HEK293 (cell line): Measurements from ENCODE around the gene RANGRF.
A peak's percentile ranks its signal among the peaks of the same experiment; 100 is the strongest.

Experiments
- CTCF ChIA-PET: fragments of 350-600 bp; formaldehyde crosslinking; extraction: SDS; loops from one replicate; lab custom pipeline; 2021; ENCODE audit warnings: antibody characterized with exemption; lab: Yijun Ruan, JAX
- POLR2A ChIA-PET: fragments of 300-600 bp; formaldehyde crosslinking; extraction: SDS; loops from one replicate; lab custom pipeline; 2020; ENCODE audit warnings: antibody characterized with exemption, inconsistent platforms; lab: Yijun Ruan, JAX
- H3K27ac ChIP-seq: fragments of 200-500 bp; sonication (Bioruptor generic); 2 replicates; pipeline ENCODE4 v1.5.1; 2014; ENCODE audit warnings: low read depth, low read length, control low read depth, inconsistent platforms; ENCODE audit errors: extremely low read depth
- H3K36me3 ChIP-seq, 2 experiments: fragments of 200-500 bp in 1 of 2; sonication (Bioruptor generic) in 1 of 2; 1 replicate in 1 of 2; 2 replicates in 1 of 2; pipeline ENCODE4 v1.5.1; 2014 to 2017; ENCODE audit warnings: inconsistent platforms in 2 of 2, low read length in 2 of 2; ENCODE audit not compliant: control insufficient read depth in 2 of 2, insufficient read depth in 1 of 2
- H3K4me1 ChIP-seq: fragments of 200-500 bp; sonication (Bioruptor generic); 2 replicates; pipeline ENCODE4 v1.5.1; 2014; ENCODE audit warnings: mild to moderate bottlenecking, low read length, inconsistent platforms; ENCODE audit not compliant: control insufficient read depth, insufficient read depth
- H3K4me3 ChIP-seq: 2 replicates; pipeline ENCODE4 v1.5.1; 2011; ENCODE audit warnings: low read depth, mild to moderate bottlenecking, control low read depth, low read length, moderate library complexity
- H3K9me3 ChIP-seq: fragments of 200-500 bp; sonication (Bioruptor generic); 2 replicates; pipeline ENCODE4 v1.5.1; 2014; ENCODE audit warnings: low read depth, low read length, inconsistent platforms; ENCODE audit not compliant: control insufficient read depth, insufficient read depth
- KLF10 ChIP-seq: fragments of 450-650 bp; IDR thresholded peaks from 2 replicates; pipeline ENCODE4 v1.5.1; 2018; ENCODE audit warnings: missing biosample characterization, mild to moderate bottlenecking, missing genetic modification characterization
- YY2 ChIP-seq: fragments of 450-650 bp; formaldehyde crosslinking; IDR thresholded peaks from 2 replicates; pipeline ENCODE4 v1.5.1; 2016; ENCODE audit warnings: missing biosample characterization, missing genetic modification characterization
- ZBTB17 ChIP-seq: fragments of 450-650 bp; formaldehyde crosslinking; IDR thresholded peaks from 2 replicates; pipeline ENCODE4 v1.5.1; 2016; ENCODE audit warnings: missing biosample characterization, missing genetic modification characterization
- ZIC2 ChIP-seq: fragments of 450-650 bp; formaldehyde crosslinking; IDR thresholded peaks from 2 replicates; pipeline ENCODE4 v1.5.1; 2016; ENCODE audit warnings: missing biosample characterization, missing genetic modification characterization
- ZNF157 ChIP-seq: fragments of 450-650 bp; formaldehyde crosslinking; IDR thresholded peaks from 2 replicates; pipeline ENCODE4 v1.5.1; 2016; ENCODE audit warnings: missing biosample characterization, missing genetic modification characterization
- ZNF202 ChIP-seq: fragments of 450-650 bp; formaldehyde crosslinking; IDR thresholded peaks from 2 replicates; pipeline ENCODE4 v1.5.1; 2016; ENCODE audit warnings: missing biosample characterization, missing genetic modification characterization, borderline replicate concordance
- ZNF274 ChIP-seq, 2 experiments: fragments of 200-500 bp in 1 of 2; fragments of 450-650 bp in 1 of 2; sonication (Bioruptor generic) in 1 of 2; formaldehyde crosslinking in 1 of 2; IDR thresholded peaks; 2 replicates each; pipeline versions ENCODE4 v1.5.1 to v1.6.1; 2014 to 2016; ENCODE audit warnings: borderline replicate concordance in 1 of 2, inconsistent platforms in 1 of 2, low read length in 1 of 2, missing biosample characterization in 1 of 2, missing genetic modification characterization in 1 of 2
- ZNF510 ChIP-seq: fragments of 450-650 bp; formaldehyde crosslinking; IDR thresholded peaks from 2 replicates; pipeline ENCODE4 v1.5.1; 2018; ENCODE audit warnings: mild to moderate bottlenecking, missing genetic modification characterization, missing biosample characterization; ENCODE audit not compliant: insufficient replicate concordance
- ZNF530 ChIP-seq: fragments of 450-650 bp; formaldehyde crosslinking; IDR thresholded peaks from 2 replicates; pipeline ENCODE4 v1.5.1; 2016; ENCODE audit warnings: low read depth, missing biosample characterization, missing genetic modification characterization
- ZNF670 ChIP-seq: fragments of 450-650 bp; formaldehyde crosslinking; IDR thresholded peaks from 2 replicates; pipeline ENCODE4 v1.5.1; 2016; ENCODE audit warnings: missing biosample characterization, missing genetic modification characterization, low read depth
- ZNF677 ChIP-seq: fragments of 450-650 bp; IDR thresholded peaks from 2 replicates; pipeline ENCODE4 v1.5.0; 2018; ENCODE audit warnings: missing biosample characterization, mild to moderate bottlenecking, missing genetic modification characterization, moderate library complexity
- TF ChIP-seq, protein P1 (sequence below): fragments of 450-650 bp; formaldehyde crosslinking; IDR thresholded peaks from 2 replicates; pipeline ENCODE4 v1.5.1; 2016; ENCODE audit warnings: missing biosample characterization, missing genetic modification characterization

The RANGRF gene

DNA sequence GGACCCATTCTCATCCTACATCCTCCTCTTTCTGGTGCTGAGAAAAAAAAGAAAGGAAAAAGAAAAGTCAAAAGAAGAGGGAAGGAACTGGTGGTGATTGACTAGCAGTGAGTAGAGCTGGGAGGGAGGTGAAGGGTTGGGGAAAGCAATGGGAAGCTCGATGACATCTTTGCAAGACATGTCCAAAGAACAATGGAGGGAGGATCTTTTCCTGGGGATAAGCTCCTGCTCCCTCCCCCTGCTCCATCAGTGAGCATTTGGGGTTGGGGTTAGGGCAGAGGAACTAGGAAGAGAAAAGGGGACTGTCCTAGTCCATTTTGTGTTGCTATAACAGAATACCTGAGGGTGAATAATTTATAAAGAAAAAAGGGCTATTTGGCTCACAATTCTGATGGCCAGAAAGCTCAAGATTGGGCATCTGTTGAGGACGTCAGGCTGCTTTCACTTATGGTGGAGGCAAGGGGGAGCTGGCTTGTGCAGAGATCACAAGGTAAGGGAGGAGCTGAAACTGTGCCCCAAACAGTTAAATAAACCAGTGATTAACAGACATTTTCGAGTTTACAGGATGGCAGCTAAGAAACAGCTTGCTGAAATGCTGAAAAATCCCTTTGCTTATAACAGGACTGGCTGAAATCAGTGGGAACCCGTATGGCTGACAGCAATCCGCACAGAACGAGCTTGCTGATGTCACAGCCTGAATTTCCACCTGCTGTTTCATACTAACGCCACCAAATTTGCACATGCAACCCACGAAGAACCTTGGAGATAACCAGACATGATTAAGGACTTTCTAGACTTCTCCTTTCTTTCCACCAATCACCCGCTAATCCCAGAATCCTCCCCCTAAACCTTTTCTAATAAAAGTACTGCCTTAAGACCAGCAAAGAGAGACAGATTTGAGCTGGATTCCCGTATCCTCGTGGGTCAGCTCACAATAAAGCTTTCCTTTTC lies 49.6 kb downstream of the RANGRF start:
- H3K4me3 ChIP-seq: no peak overlapping the region
- POLR2A ChIA-PET: interaction anchor here (0.6 to 1.2 kb wide), 4 partner anchors 8 to 1103 kb away, joined by 3 to 4 read pairs (median 4); no protein-coding TSS in a partner anchor
- no peaks in the 10 kb centered on the region for H3K36me3 ChIP-seq
- CTCF ChIA-PET: interaction anchor here (0.7 to 2.0 kb wide), 7 partner anchors 8 to 413 kb away, joined by 3 to 8 read pairs (median 3); partner anchors contain the start of gene KRABD2
- no peak overlapping the region for H3K27ac ChIP-seq
- TF ChIP-seq YY2 (no peak), ZBTB17 (peak; percentile 39)
- no peaks in the 10 kb centered on the region for H3K4me1 ChIP-seq
- H3K9me3 ChIP-seq: no peaks in the 10 kb centered on the region

DNA sequence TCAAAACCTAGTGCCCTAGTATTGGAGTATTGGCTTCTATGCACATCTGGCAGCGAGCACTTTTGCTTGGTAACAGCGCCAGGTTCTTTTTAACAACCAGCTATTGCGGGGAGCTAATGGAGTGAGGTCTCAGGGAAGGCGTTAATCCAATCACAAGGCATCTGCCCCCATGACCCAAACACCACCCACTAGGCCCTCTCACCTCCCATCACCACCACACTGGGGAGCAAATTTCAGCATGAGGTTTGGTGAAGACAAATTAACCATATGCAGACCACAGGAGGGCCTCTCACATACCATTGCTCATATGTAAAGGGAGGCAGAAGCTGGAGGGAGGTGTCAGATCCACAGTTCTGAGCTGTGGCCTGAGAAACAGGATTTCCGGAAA lies 50.3 kb downstream of the RANGRF start:
- Histone ChIP-seq H3K9me3 (no peaks in the 10 kb centered on the region), H3K4me1 (no peaks in the 10 kb centered on the region), H3K36me3 (no peaks in the 10 kb centered on the region), H3K4me3 (no peak overlapping the region), H3K27ac (no peak overlapping the region)
- TF ChIP-seq ZNF530 (tag by site-specific recombination) (no peak), ZNF677 (tag by site-specific recombination) (no peak), ZNF274 (IDR thresholded peaks at IDR 0.05; ENCODE audit: low read length) (no peak), ZNF274 (tag by site-specific recombination; IDR thresholded peaks at IDR 0.05; ENCODE audit: borderline replicate concordance) (no peak), ZIC2 (tag by site-specific recombination) (peak; percentile 59), ZNF202 (tag by site-specific recombination) (no peak), ZNF670 (tag by site-specific recombination) (no peak), ZNF510 (tag by site-specific recombination) (no peak), ZNF157 (no peak)
- POLR2A ChIA-PET: interaction anchor here (1.0 to 1.2 kb wide), 3 partner anchors 9 to 44 kb away, joined by 3 to 4 read pairs (median 3); no protein-coding TSS in a partner anchor
- CTCF ChIA-PET: interaction anchor here (1.0 to 2.0 kb wide), 5 partner anchors 13 to 412 kb away, joined by 3 to 8 read pairs (median 5); partner anchors contain the start of gene KRABD2

DNA sequence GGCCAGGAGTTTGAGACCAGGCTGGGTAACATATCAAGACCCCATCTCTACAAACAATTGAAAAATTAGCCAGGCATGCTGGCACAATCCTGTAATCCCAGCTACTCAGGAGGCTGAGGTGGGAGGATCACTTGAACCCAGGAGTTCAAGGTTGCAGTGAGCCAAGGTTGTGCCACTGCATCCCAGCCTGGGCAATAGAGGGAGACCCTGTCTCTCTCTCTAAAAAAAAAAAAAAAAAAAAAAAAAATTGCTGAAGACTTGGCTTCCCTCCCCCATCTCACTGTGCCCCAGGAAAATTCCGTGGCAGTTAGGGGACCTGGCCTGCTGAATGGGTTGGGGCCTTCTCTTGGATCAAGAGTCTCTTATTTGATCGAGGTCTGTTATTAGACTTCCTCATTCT lies 51.1 kb downstream of the RANGRF start, which contains the start of gene ODF4:
Gene ODF4, plus strand, starts transcription at position 301 of the 400 bp plus-strand sequence. CDS start 212 bp downstream, outside the sequence.
- H3K36me3 ChIP-seq: no peaks in the 10 kb centered on the region
- no peaks in the 10 kb centered on the region for H3K4me1 ChIP-seq
- H3K4me3 ChIP-seq: no peak within 1 kb of the TSS
- TF ChIP-seq KLF10 (tag by site-specific recombination): no peak
- TF ChIP-seq, protein P1, sequence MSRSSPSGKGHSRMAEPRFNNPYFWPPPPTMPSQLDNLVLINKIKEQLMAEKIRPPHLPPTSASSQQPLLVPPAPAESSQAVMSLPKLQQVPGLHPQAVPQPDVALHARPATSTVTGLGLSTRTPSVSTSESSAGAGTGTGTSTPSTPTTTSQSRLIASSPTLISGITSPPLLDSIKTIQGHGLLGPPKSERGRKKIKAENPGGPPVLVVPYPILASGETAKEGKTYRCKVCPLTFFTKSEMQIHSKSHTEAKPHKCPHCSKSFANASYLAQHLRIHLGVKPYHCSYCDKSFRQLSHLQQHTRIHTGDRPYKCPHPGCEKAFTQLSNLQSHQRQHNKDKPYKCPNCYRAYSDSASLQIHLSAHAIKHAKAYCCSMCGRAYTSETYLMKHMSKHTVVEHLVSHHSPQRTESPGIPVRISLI (tag by site-specific recombination): 0 out of 2 replicates have a peak, but pooled peaks have one; percentile 20
- H3K9me3 ChIP-seq: no peaks in the 10 kb centered on the region
- CTCF ChIA-PET: no interaction called here
- POLR2A ChIA-PET: no interaction called here
- no peak within 1 kb of the TSS for H3K27ac ChIP-seq
